GM21717 (cell line): Measurements from ENCODE around the gene LENG9.
"Not testable (repeated sequence)": the region's sequence is repeated elsewhere in the genome, so short reads cannot be mapped to it uniquely, and the experiment has no call there.

ENCODE experiments used
- ATAC-seq: cut with Tn5 transposase; IDR thresholded peaks from one replicate; pipeline ENCODE4 v1.9.1; 2021; ENCODE audit warnings: mild to moderate bottlenecking, moderate library complexity; ENCODE audit not compliant: unreplicated experiment

LENG9 gene

GRCh38 chr19:54460230-54461005, 3.2 kb downstream of the LENG9 start:
- no peak for ATAC-seq

GRCh38 chr19:54459282-54460229, 4.0 kb downstream of the LENG9 start:
- no peak for ATAC-seq

DNA sequence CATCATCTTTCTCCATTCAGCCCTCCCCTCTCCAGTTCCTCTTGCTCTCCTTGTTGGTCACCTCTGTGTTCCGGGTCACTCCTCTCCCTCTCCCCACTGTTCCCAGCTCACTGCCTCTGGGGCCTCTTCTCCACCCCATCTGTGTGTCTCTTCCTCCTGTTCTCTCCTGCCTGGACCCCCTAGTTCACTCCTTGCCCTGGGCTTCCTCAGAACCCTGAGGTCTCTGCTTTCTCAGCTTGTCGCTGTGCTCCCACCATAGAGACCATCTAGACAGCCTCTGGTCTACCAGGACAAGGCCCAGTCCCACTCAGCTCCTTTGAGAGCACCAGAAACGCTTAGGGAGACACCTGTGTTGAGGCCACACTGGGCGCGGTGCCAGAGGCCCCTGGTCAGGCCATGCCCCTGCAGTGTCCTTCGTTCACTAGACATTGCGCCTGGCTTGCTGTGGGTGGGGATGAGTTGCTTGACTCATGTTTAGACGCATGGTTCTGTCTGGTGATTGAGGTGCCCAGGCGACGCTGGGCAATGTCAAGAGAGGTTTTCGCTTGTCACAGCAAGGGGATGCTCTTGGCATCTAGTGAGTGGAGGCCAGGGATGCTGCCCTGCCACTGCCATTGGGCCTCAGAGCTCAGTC, 4.8 kb downstream of the LENG9 start:
- ATAC-seq: no peak

DNA sequence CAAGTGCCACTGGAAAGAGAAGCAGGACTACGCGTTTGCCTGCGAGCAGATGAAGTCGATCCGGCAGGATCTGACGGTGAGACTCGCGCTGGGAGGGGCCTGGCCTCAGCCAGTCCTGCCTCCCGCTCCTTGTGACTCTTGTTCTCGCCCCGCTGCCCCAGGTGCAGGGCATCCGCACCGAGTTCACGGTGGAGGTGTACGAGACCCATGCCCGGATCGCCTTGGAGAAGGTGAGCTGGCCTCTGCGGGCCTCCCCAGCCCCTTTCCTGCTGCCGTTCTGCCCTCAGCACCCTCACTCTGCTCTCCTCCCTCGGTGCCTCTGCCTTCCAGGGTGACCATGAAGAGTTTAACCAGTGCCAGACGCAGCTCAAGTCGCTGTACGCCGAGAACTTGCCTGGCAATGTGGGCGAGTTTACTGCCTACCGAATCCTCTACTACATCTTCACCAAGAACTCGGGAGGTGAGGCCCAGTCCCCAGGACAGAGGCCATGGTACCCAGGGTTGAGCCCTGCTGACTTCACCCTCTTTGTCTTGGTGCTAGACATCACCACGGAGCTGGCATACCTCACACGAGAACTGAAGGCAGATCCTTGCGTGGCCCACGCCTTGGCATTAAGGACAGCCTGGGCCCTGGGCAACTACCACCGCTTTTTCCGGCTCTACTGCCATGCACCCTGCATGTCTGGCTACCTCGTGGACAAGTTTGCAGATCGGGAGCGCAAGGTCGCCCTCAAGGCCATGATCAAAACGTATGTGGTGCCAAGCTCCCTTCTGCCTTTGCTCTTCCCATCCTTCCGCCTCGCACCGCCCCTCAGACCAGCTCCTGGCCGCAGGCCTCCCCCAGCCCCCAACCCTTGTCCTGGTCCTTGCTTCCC, 5.6 kb downstream of the LENG9 start:
- ATAC-seq: no peak

DNA sequence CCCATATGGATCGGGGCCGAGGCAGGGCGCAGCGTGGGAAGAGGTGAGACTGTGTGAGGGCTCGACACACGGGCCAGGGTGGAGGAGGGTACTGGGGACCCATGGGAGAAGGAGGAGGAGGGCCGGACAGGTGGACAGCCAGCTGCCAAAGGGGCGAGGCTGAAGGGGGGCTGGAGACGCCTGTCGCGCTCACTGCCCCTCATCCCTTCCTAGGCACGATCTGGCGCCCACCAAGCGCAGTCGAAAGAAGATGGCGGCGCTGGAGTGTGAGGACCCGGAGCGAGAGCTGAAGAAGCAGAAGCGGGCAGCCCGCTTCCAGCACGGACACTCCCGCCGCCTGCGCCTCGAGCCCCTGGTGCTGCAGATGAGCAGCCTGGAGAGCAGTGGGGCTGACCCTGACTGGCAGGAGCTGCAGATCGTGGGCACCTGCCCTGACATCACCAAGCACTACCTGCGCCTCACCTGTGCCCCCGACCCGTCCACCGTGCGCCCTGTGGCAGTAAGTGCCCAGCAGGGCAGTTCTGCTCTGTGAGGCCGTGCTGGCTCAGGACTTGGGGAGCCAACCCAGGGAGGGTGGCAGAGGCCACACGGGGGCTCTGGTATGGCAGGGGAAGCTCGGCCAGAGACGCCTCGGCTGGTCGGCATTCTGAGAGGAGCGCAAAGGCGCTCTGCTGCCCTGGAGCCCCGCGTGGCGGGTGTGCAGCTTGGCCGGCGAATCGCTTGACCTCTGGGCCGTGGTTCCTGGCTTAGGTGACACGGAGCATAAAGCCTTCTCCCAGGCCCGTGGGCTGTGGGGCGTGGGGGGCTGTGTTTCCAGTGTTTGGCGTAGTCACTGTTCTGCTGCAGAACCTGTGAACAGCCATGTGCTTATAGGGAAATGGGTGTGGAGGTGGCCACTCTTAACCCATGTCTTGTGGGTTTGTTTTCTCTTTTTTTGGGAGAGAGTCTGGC, 6.9 kb downstream of the LENG9 start:
- no peak for ATAC-seq

DNA sequence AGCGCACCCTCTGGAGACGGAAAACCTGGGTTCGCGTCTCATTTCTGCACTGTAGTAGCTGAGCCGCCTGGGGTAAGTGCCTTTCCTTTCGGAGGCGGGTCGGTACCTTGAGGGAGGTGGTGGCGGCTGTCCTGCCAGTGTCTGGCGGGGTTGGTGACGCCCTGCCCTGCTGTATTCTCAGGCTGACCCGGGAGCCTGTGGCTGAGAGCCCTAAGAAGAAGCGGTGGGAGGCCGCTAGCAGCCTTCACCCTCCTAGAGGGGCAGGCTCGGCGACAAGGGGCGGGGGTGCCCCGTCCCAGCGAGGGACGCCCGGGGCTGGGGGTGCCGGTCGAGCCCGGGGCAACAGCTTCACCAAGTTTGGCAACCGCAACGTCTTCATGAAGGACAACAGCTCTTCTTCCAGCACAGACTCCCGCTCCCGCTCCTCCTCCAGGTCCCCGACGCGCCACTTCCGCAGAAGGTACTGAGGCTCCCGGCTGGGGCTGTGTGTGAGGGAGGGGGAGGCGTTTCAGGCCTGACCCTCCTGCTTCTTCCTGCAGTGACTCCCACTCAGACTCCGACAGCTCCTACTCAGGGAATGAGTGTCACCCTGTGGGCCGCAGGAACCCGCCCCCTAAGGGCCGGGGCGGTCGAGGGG, 7.7 kb downstream of the LENG9 start:
- ATAC-seq: no peak

DNA sequence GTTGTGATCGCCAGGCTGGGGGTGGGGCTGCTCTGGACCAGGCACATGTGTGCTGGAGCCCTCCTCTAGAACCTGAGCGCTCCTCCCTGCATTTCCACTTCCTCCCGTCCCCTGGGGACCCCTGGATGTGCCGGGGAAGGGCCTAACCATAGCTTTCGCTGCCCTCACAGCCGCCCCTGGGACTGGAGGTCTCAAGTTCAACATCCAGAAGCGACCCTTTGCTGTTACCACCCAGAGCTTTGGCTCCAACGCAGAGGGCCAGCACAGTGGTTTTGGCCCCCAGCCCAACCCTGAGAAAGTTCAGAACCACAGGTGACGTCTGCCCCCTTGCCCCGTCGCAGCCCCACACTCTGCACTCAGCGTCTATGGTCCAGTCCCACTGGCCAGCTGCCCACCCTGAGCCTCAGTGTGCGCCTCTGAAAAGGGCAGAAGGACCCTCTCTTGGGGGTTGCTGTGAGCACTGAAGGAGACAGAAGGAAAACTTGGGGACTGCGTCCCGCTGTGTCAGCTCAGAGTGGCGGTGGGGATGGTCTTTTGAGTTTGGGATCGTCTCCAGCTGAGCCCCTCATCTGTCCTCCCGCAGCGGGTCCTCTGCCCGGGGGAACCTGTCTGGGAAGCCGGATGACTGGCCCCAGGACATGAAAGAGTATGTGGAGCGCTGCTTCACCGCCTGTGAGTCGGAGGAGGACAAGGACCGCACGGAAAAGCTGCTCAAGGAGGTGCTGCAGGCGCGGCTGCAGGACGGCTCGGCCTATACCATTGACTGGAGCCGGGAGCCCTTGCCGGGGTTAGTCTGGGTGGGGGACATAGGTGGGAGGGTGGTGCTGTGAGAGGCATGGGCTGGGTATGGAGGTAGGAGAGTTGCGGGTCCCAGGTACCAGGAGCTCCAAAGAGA, 8.6 kb downstream of the LENG9 start:
- ATAC-seq: no peak

- ATAC-seq: no peak
Observed at GRCh38 chr19:54453921-54454780, 9.4 kb downstream of the LENG9 start.

- ATAC-seq: no peak
Observed at GRCh38 chr19:54452626-54453025, 11.0 kb downstream of the LENG9 start.

DNA sequence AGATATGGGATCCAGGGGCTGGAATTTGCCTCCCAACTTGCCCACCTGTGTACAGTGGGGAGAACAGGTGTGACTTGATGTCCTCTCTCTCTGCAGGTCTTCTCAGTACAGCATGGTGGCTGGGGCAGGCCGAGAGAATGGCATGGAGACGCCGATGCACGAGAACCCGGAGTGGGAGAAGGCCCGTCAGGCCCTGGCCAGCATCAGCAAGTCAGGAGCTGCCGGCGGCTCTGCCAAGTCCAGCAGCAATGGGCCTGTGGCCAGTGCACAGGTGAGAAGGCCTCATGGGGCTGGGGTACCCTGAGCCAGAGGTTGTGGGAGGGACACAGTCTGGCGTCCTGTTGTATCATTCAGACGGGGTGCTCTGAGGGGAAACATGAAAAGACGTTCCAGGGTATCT, 11.6 kb downstream of the LENG9 start:
- no peak for ATAC-seq

DNA sequence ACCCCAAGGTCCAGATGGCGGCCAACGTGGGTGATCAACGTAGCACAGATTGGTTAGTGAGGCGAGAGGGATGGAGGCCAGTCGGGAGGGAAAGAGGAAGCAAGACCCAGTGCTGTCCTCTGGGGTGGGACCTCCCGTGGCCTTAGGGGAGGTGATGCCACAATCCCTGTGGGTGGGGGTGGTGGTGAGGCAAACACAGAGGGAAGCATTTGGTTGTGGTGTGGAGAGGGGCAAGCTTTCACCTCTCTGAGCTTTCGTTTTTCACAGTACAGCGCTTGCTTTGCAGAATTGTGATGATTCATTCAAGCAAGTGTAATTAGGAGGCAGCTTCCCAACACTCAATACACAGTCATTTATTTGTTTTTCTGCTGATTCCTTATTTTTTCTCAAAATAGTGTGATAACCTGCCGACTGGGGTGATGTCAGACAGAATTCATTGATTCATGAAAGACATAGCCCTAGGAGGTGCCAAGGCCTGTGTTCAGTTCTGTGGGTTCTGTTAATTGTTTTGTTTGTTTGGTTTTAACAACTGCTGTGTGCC, 12.2 kb downstream of the LENG9 start:
- no peak for ATAC-seq

- ATAC-seq: no peak
Observed at GRCh38 chr19:54449701-54450069, 13.9 kb downstream of the LENG9 start.

GRCh38 chr19:54448774-54449700, 14.5 kb downstream of the LENG9 start, which contains the start of gene LENG8:
Gene LENG8, plus strand, starts transcription at chr19:54449199. Its CDS starts 2,146 bp downstream, at chr19:54451345.
- peak; percentile 75 for ATAC-seq

DNA sequence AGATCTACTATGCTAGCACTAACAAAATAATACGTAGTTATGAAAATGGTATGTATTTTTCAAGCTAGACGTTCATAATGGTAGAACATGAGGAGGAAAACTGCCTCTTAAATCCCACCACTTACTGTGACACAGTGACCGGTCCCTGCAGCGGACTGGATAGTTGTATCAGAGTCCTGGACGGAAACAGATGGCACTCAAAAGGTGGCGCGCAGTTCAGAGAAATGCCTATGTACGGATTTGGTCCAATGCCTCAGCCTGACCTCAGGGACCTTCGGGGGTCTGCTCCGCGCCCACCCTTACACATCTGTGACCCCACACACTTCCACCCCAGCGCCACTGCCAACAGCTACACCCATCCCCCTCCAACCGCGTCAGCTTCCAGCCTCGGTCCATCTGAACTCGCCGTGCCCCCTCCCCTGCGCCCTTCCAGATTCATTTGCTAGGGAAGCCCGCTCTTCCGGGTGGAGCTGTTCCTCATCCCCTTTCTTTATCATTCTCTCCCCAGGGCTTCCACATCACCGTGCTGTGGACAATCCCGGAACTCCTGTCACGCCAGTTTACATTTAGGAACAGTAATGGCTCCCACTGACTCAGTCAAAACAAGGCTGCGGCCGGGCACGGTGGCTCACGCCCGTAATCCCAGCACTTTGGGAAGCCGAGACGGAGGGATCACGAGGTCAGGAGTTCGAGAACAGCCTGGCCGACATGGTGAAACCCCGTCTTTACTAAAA, 15.4 kb downstream of the LENG9 start:
- no peak for ATAC-seq

DNA sequence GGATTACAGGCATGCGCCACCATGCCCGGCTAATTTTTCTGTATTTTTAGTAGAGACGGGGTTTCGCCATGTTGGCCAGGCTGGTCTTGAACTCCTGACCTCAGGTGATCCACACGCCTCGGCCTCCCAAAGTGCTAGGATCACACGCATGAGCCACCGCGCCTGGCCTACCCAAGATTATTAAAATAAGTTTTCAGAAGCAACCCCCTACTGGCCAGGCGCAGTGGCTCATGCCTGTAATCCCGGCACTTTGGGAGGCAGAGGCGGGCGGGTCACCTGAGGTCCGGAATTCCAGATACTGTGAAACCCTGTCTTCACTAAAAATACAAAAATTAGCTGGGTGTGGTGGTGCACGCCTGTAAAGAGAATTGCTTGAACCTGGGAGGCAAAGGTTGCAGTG, 17.2 kb downstream of the LENG9 start:
- ATAC-seq: not testable (repeated sequence)
